ENCODE data around the gene DNAJB12.
A peak's percentile ranks its signal among the peaks of the same experiment; 100 is the strongest.
"Not testable (repeated sequence)": the region's sequence is repeated elsewhere in the genome, so short reads cannot be mapped to it uniquely, and the experiment has no call there.

DNAJB12 gene

DNA sequence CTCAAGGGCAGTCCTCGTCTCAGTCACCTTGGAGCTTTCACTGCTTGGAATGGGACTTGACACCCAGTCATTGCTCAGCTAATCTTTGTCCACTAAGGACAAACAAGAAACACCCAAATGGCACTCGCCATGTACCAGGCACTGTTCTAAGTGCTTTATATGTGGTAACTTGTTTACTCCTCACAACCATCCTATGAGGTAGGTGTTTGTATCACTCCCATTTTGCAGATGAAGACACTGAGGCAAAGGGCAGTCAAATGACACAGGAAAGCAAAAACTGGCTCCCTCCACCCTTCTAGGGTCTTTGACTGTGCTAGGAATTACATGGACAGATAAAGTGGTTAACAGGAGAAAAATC is 24.7 kb downstream of the DNAJB12 start:
- DNase-seq, result no peak

DNA sequence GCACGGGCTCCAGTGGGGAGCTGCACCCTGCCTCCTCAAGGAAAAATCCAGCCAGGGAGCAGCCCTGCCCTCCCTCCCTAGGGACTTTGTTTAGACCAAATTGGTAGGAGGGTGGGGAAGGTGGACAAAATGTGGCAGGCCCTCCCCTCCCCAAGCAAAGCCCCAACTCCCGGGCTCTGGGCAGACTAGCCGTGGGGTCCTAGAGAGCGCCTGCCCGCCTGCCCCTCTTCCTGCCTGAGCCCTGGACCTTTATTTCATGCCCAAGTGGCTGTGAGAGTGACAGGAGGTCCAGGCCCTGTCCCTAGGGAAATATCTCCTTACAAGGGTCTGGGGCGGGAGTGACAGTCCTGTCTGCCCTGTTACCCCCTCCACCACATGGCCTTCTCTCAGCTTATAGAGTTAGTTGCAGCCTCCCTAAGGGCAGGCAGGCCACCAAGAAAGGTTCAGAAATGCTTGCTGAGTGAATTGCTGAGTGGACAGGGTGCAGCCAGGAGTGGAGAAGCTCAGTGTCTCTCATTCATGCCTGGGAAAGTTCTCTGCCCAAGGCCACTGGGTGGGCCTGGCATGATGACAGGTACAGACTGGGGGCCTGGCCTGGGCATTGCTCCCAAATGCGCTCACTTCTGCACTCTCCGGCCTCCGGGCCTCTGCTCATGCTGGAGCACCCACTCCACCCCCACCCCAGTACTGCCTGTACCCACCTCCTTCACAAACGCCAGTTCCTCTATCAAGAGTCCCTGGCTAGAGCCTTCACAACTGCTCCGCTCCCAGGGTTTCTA is 25.2 kb downstream of the DNAJB12 start:
- no peak for DNase-seq

DNA sequence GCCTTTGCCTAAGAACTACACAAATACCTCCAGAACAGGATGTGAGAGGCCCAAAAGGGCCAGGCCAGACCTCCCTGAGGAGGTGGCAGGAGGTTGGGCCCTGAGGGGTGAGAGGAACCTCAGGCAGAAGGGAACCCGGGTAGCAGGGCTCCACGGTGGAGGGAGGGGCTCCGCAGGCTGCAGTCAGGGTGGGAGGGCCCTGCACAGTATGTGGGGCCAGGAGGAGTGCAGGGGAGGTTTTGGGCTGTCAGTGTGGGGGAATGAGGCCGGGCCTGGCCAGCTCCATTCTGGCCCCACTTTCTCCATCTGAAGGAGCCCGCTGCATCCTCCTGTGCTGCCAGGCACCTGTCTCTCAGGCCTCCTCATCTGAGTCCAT is 25.9 kb downstream of the DNAJB12 start:
- no peak for DNase-seq

DNA sequence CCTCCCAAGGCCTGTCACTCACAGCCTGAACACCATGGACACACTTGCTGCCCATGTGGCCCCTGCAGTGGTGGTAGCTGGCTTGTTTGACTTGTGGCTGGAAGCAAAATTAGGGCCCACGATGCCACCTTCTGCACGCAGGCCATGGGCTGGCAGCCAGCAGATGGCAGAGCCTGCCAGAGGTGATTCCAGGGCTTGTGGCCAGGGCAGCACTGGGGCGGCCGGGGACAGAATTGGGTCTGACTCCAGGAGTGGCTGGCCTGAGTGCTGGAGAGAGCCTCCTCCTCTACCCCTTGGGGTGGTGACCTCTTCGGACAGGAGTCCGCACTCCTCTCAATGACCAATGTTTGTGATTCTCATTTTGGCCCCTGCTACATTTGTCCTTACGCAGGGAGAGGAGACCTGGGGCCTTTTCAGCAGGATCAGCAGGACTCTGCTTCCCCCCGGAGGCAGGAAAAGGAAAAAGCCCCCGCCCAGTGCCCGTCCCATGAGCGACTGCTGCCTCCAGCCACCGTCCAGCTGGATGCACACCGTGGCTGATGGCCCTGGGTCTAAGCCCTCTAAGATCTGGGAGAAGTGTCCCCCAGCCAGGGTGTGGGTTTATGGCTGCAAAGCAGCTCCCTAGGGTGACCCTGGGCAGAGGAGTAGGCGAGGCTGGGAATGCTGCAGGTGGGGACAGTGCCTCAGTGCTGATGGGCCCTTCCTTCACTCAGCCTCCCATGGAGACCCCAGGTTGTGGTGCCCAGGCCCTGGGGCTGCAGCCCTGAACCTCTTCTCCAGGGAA is 26.5 kb downstream of the DNAJB12 start:
- DNase-seq, result peak; percentile 9

DNA sequence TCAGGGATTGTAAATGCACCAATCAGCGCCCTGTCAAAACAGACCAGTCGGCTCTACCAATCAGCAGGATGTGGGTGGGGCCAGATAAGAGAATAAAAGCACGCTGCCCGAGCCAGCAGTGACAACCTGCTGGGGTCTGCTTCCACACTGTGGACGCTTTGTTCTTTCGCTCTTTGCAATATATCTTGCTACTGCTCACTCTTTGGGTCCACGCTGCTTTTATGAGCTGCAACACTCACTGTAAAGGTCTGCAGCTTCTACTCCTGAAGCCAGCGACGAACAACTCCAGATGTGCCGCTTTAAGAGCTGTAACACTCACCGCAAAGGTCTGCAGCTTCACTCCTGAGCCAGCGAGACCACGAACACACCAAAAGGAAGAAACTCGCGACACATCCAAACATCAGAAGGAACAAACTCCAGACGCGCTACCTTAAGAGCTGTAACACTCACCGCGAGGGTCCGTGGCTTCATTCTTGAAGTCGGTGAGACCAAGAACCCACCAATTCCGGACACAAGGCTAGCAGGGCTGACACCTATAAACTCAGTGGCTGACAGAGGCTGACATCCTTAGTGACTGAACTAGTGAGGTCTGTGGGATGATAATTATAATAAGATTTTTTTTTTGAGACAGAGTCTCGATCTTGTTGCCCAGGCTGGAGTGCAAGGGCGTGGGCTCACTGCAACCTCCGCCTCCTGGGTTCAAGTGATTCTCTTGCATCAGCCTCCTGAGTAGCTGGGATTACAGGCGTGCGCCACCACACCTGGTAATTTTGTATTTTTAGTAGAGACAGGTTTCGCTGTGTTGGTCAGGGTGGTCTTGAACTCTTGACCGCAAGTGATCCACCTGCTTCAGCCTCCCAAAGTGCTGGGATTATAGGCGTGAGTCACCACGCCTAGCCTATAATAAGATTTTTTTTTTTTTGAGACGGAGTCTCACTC is 27.8 kb downstream of the DNAJB12 start:
- DNase-seq, result not testable (repeated sequence)

- peak; percentile 62 for DNase-seq
These were observed 29.2 kb downstream of the DNAJB12 start for GRCh38 chr10:72325243-72326175.

DNA sequence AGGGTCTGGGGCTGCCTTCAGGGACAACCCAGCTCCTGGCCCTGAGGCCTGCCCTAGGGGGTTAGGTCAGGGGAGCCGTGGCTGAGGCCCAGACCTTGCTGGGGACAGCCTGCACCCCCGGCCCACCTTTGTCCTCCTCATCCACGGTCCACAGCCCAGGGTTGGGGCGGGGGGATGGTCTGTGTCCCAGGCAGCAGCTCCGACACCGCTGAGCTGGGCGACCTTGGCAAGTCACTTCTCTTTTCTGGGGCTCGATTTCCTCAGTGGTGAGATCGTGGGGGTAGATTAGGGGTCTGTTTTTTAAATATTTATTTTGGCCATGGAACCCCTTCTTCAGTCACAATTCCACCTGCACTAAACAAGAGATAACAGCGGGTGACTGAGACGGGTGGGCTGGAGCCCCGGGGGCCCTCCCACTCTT is 30.9 kb downstream of the DNAJB12 start:
- DNase-seq, result no peak

- DNase-seq, result no peak
These were observed 31.5 kb downstream of the DNAJB12 start for GRCh38 chr10:72323108-72323749.

GRCh38 chr10:72322280-72323058 is 32.2 kb downstream of the DNAJB12 start:
- DNase-seq, result no peak

- DNase-seq, result no peak
These were observed 32.8 kb downstream of the DNAJB12 start for GRCh38 chr10:72322030-72322279.

- DNase-seq, result no peak
These were observed 33.3 kb downstream of the DNAJB12 start for GRCh38 chr10:72321248-72322029.

DNA sequence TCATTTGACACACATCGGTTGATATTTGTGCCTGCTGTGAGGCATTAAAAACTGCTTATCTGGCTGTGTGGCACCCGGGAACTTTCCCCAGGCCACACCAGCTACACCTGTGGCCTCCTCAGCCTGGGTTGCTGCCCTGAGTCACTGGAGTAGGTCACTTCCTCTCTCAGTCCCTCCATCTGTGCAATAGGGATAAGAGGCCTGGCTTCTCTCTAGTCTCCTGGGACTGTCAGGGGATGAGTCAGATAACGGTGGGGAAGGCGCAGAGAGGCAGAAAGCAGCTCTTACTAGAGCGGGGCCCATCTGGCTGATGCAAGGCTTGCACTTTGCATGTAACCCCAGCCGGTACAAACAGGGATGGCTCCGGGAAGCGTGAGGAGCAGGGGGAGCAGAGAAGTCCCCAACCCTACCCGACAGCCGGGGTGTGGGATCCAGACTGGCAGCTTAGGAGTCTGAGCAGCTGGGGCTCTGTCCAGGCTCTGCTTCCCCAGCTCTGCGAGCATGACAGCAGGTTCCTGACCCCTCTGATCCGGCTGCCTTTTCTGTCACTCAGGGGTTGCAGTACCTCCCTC is 34.0 kb downstream of the DNAJB12 start:
- peak; percentile 63 for DNase-seq

DNA sequence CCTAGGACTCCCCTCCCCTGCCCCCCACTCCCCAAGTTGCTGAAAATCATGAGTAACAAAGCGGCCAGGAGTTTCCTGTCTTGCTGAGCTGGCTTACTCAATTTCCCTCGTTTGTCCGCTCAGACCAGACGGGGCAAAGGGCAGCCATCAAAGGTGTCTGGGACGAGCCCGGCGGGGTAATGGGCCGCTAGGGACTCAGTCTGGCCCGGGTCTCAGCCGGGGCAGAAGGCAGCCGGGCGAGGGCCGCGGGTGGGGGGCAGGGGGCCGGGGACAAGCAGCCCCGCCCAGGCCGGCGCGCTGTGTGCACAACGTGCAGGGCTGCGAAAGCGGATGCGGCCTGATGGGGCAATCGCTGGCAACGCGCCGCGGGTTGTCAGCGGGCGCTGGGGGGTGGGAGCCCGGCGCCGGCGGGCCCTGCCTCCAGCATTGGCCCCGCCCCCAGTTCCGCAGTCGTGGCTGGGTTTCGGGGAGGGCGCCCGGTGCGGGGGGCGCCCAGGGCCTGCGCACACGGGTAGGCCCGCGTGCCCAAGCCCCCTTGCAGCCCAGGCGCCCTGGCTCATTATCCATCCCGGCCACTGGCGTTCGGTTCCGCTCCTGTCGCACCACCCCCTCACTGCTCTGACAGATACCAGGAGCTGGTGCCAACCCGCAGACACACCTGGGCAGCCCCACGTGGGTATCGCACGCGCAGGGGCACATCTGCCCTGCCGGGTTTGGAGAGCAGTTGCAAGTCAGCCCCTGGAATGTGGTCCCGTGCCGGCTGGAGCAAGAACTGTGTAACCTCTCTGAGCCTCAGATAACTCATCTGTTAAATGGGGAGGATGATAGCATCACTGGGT is 35.1 kb downstream of the DNAJB12 start:
- DNase-seq, result peak; percentile 12

DNA sequence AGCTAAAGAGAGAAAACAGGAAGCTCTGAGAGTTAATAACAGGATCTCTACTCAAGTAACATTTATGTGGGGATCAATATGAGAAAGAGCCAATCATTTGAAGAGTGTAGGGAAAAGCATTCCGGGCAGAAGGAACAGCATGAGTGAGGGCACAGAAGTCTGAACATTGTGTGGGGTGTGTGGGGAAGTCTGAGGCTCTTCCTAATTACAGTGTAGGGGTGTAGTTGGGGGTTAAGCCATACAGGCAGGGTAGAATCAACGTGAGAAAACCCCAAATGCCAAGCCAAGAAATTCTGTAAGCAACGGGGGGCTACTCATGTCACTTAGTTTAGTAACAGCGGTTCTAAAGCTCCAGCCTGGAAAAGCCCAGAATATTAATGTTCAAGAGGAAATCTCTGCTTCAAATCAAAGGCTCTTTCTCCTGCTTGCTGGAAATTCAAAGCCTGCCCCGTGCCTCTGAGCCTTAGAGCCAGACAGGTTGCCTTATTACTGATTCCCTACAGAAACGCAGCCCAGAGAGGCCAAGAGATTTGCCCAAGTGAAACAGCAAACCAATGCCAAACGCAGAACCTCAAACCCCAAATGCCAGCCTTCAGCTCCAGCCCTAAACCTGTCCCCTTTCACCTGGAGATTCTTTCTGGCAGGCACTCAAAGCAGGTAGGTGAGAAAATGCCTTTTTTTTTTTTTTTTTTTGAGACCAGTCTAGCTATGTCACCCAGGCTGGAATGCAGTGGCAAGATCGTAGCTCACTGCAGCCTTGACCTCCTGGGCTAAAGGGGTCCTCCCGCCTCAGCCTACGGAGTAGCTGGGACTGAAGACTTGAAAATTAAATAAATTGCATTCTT is 36.1 kb downstream of the DNAJB12 start:
- DNase-seq, result no peak

GRCh38 chr10:72316748-72317435 is 37.8 kb downstream of the DNAJB12 start:
- no peak for DNase-seq

DNA sequence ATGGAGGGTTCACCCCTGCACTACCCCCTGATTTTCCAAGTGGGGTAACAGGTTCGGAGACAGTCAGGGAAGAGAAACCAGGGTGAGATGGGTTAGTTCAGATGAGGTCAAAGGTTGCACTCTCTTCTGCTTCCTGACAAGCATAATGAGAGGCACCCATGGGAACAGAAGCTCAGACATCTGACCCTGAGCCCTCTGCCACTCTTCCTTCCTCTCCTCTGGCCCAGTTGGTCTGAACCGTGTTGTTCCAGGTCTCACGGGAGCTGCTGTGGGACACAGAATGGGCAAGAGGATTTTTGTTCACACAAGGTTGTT is 38.4 kb downstream of the DNAJB12 start:
- no peak for DNase-seq

DNA sequence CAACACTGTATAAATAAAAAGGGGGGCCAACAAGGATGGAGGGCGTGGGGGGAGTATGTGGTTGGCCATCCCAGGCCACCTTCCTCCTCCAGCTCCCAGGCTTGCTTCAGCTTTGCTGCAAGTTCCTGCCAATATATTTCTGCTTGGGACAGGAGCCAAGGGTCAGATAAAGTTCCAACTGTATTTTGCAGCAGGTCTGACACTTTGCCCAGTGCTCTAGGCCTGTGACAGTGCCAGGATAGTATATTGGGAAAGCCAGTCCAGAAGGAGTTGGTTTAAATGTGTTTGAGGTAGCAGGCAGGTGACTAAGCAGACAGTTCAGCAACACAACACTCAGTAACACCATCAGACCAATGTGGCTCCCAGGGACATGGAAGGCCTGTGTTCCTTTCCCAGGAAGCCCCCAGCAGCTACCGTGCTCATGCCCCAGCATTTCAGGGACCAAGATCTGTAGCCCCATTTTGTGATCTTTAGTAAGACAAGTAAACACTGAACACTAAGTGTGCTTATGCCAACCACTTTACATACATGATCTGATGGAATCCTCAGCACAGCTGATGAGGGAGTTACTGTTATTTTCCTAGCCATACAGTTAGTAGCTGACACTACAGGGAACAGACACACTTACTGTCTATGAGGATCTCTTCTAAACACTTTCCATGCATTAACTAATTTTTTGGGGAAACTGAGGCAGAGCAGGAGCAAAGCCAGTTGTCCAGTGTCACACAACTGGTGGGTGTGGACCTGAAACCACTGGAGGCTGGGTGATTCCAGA is 38.9 kb downstream of the DNAJB12 start:
- no peak for DNase-seq

Measured in NCI-H526 treated with DMSO at 0.1 percent for 48 hours (cell line).